Measurements from ENCODE around the gene COPS8.

- TF ChIP-seq, protein P1, sequence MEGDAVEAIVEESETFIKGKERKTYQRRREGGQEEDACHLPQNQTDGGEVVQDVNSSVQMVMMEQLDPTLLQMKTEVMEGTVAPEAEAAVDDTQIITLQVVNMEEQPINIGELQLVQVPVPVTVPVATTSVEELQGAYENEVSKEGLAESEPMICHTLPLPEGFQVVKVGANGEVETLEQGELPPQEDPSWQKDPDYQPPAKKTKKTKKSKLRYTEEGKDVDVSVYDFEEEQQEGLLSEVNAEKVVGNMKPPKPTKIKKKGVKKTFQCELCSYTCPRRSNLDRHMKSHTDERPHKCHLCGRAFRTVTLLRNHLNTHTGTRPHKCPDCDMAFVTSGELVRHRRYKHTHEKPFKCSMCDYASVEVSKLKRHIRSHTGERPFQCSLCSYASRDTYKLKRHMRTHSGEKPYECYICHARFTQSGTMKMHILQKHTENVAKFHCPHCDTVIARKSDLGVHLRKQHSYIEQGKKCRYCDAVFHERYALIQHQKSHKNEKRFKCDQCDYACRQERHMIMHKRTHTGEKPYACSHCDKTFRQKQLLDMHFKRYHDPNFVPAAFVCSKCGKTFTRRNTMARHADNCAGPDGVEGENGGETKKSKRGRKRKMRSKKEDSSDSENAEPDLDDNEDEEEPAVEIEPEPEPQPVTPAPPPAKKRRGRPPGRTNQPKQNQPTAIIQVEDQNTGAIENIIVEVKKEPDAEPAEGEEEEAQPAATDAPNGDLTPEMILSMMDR (conservative IDR thresholded peaks at IDR 0.05; ENCODE audit: low read depth, low read length), result no peak
- no peak for TF ChIP-seq EZH2 (IDR thresholded peaks at IDR 0.05; ENCODE audit: borderline replicate concordance, low read depth, low read length, poor library complexity, severe bottlenecking)
These were observed 55.1 kb downstream of the COPS8 start for GRCh38 chr2:237140689-237141285.
